Measurements from ENCODE around the gene SNF8. TPM values are rescaled to one million over a fixed set of nuclear protein-coding genes. Genes with fewer than 3 reads are reported as not detected.

The SNF8 gene
- total RNA-seq, 2 donors from 2014 or later: 98.7 to 139 TPM

GRCh38 chr17:48908047-48908843 is 36.4 kb downstream of the SNF8 start, which contains the start of gene UBE2Z:
Gene UBE2Z, plus strand, starts transcription at chr17:48908407. Its CDS starts 97 bp downstream, at chr17:48908504.
- Histone ChIP-seq H3K4me1 (peaks cover 10% of the 10 kb centered on the region), H3K36me3 (no peaks in the 10 kb centered on the region), H3K27me3 (no peaks in the 10 kb centered on the region), H3K9me3 (no peaks in the 10 kb centered on the region), H3K9ac (ENCODE audit: low read depth in 2 of 2, low read length in 2 of 2) (peak within 1 kb of the TSS; percentile 69 to 81), H3K4me3 (peak within 1 kb of the TSS; percentile 76), H3K27ac (peak within 1 kb of the TSS; percentile 89)
- DNase-seq: peak; percentile 93
- intact Hi-C loops (cut with DNase I): no loop called here
- TF ChIP-seq, protein P1, sequence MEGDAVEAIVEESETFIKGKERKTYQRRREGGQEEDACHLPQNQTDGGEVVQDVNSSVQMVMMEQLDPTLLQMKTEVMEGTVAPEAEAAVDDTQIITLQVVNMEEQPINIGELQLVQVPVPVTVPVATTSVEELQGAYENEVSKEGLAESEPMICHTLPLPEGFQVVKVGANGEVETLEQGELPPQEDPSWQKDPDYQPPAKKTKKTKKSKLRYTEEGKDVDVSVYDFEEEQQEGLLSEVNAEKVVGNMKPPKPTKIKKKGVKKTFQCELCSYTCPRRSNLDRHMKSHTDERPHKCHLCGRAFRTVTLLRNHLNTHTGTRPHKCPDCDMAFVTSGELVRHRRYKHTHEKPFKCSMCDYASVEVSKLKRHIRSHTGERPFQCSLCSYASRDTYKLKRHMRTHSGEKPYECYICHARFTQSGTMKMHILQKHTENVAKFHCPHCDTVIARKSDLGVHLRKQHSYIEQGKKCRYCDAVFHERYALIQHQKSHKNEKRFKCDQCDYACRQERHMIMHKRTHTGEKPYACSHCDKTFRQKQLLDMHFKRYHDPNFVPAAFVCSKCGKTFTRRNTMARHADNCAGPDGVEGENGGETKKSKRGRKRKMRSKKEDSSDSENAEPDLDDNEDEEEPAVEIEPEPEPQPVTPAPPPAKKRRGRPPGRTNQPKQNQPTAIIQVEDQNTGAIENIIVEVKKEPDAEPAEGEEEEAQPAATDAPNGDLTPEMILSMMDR (IDR thresholded peaks at IDR 0.05): no peak

DNA sequence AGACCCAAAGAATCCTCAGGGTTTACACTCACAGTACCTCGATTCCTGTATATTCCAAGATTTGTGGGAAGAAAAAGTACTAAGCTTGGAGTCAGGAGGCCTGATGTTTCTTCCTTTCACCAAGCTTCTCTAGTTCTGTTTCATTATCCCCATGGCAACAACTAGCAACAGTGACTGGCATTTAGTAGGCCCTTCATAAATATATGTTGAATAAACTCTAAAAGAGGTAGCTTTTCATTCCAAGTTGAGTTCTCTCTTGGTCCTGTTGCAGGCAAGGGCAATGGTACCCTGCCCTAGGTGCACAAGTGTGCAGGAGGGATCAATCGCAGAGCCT is 37.0 kb downstream of the SNF8 start:
- H3K9ac ChIP-seq (ENCODE audit: low read depth in 2 of 2, low read length in 2 of 2): peak overlapping the region; percentile 68 to 69
- peak overlapping the region; percentile 89 for H3K27ac ChIP-seq
- H3K9me3 ChIP-seq: no peaks in the 10 kb centered on the region
- H3K27me3 ChIP-seq: no peaks in the 10 kb centered on the region
- H3K36me3 ChIP-seq: no peaks in the 10 kb centered on the region
- TF ChIP-seq, protein P1 (IDR thresholded peaks at IDR 0.05): no peak
- intact Hi-C loops (cut with DNase I): no loop called here
- H3K4me1 ChIP-seq: peaks cover 10% of the 10 kb centered on the region
- H3K4me3 ChIP-seq: peak overlapping the region; percentile 76
- DNase-seq: no peak

DNA sequence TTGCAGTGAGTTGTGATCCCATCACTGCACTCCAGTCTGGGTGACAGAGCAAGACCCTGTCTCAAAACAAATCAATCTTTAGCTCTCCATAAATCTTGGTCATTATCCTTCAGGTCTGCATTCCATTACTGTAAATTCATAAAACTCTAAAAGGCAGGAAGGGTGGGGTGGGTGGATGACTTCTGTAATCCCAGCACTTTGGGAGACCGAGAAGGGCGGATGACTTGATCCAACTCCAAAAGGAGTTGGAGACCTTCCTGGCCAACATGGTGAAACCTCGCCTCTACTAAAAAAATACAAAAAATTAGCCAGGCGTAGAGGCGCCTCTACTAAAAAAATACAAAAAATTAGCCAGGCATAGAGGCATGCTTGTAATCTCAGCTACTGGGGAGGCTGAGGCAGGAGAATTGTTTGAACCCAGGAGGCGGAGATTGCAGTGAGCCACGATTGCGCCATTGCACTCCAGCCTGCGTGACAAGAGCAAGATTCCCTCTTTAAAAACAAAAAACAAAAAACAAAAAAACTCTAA is 38.6 kb downstream of the SNF8 start:
- no peak overlapping the region for H3K9ac ChIP-seq (ENCODE audit: low read depth in 2 of 2, low read length in 2 of 2)
- no peak for DNase-seq
- no peaks in the 10 kb centered on the region for H3K9me3 ChIP-seq
- H3K36me3 ChIP-seq: no peaks in the 10 kb centered on the region
- TF ChIP-seq, protein P1 (IDR thresholded peaks at IDR 0.05): no peak
- peaks cover 10% of the 10 kb centered on the region for H3K4me1 ChIP-seq
- H3K27ac ChIP-seq: no peak overlapping the region
- H3K27me3 ChIP-seq: no peaks in the 10 kb centered on the region
- intact Hi-C loops (cut with DNase I): no loop called here
- no peak overlapping the region for H3K4me3 ChIP-seq

DNA sequence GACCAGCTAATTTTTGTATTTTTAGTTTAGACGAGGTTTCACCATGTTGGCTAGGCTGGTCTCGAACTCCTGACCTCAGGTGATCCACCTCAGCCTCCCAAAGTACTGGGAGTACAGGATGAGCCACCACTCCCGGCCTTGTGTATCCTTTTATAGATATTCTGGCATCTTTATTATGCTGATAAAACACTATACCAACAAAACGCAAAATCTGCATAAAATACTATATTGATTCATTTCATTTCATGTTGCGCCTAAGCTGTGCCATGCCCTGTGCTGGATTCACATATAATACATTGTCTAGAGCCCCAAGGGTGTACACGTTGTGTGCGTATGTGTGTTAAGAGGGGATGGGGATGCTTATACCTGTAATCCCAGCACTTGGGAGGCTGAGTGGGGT is 40.2 kb downstream of the SNF8 start:
- Histone ChIP-seq H3K4me1 (no peaks in the 10 kb centered on the region), H3K27me3 (no peaks in the 10 kb centered on the region), H3K36me3 (no peaks in the 10 kb centered on the region), H3K9me3 (no peaks in the 10 kb centered on the region), H3K27ac (no peak overlapping the region), H3K9ac (ENCODE audit: low read depth in 2 of 2, low read length in 2 of 2) (no peak overlapping the region), H3K4me3 (no peak overlapping the region)
- TF ChIP-seq, protein P1 (IDR thresholded peaks at IDR 0.05): no peak
- no peak for DNase-seq
- intact Hi-C loops (cut with DNase I): no loop called here

GRCh38 chr17:48903401-48903800 is 41.2 kb downstream of the SNF8 start:
- no peak for DNase-seq
- Histone ChIP-seq H3K36me3 (no peaks in the 10 kb centered on the region), H3K27ac (no peak overlapping the region), H3K4me1 (no peaks in the 10 kb centered on the region), H3K9me3 (no peaks in the 10 kb centered on the region), H3K4me3 (no peak overlapping the region), H3K27me3 (no peaks in the 10 kb centered on the region), H3K9ac (ENCODE audit: low read depth in 2 of 2, low read length in 2 of 2) (no peak overlapping the region)
- intact Hi-C loops (cut with DNase I): no loop called here
- TF ChIP-seq, protein P1 (IDR thresholded peaks at IDR 0.05): no peak

Data from colonic mucosa (tissue), 4 donors.